Stomach (tissue), 9 donors: ENCODE data around the gene OLFML1. TPM values are rescaled to one million over a fixed set of nuclear protein-coding genes. Genes with fewer than 3 reads are reported as not detected.

Experiments
- DNase-seq, 2 donors: peaks; one replicate each; pipeline versions ENCODE4 v3.0.0 to v3.0.0-alpha.2; 2013 to 2019
- H3K27ac ChIP-seq, 5 donors: fragments of 200-600 bp in 4 of 5; sonication (generic) in 4 of 5; one replicate each; pipeline ENCODE4 v1.5.1; 2013 to 2019; ENCODE audit warnings: mild to moderate bottlenecking in 1 of 5, moderate library complexity in 1 of 5
- H3K27me3 ChIP-seq, 3 donors: fragments of 200-600 bp; sonication (generic); one replicate each; pipeline ENCODE4 v1.5.1; 2017 to 2019; ENCODE audit warnings: mixed run types in 1 of 3
- H3K36me3 ChIP-seq, 4 donors: fragments of 200-600 bp; sonication (generic); 1 replicate in 3 of 4; 2 replicates in 1 of 4; pipeline ENCODE4 v1.5.1; 2016 to 2019
- H3K4me1 ChIP-seq, 4 donors: fragments of 200-600 bp; sonication (generic); one replicate each; pipeline ENCODE4 v1.5.1; 2016 to 2019
- H3K4me3 ChIP-seq, 4 donors: fragments of 200-600 bp; sonication (generic) in 3 of 4; one replicate each; pipeline ENCODE4 v1.5.1; 2016 to 2019; ENCODE audit warnings: mild to moderate bottlenecking in 1 of 4
- H3K9me3 ChIP-seq, 4 donors: fragments of 200-600 bp; sonication (generic); one replicate each; pipeline ENCODE4 v1.5.1; 2016 to 2019
- CTCF ChIP-seq, 7 experiments: fragments of 450-650 bp in 4 of 7; fragments of 200-600 bp in 3 of 7; sonication (generic) in 3 of 7; IDR thresholded peaks; one replicate each; pipeline ENCODE4 v1.5.1; 2016 to 2019; ENCODE audit warnings: antibody characterized with exemption in 7 of 7, control low read depth in 2 of 7, mild to moderate bottlenecking in 1 of 7
- EP300 ChIP-seq: sonication (generic); formaldehyde crosslinking; IDR thresholded peaks from one replicate; pipeline ENCODE4 v1.6.1; 2017; ENCODE audit warnings: antibody characterized with exemption
- POLR2A ChIP-seq, 4 donors: fragments of 450-650 bp; IDR thresholded peaks; one replicate each; pipeline ENCODE4 v1.6.1; 2016; ENCODE audit warnings: antibody characterized with exemption in 4 of 4, control low read depth in 2 of 4, mild to moderate bottlenecking in 1 of 4, moderate library complexity in 1 of 4
- POLR2AphosphoS5 ChIP-seq, 3 donors: sonication (generic); formaldehyde crosslinking; IDR thresholded peaks; one replicate each; pipeline ENCODE4 v1.6.1; 2016; ENCODE audit warnings: antibody characterized with exemption in 3 of 3
- WGBS, 5 donors: extraction: QIAGEN DNeasy Blood & Tissue Kit in 3 of 5; methylation state at CpG; one replicate each; pipeline versions ENCODE4 v1.1.5 to v1.1.7; 2013 to 2018; 5-methylcytosine and 5-hydroxymethylcytosine counted together
- intact Hi-C: fragments of 100-400 bp; cut with DNase I; formaldehyde crosslinking; loops from one replicate; pipeline ENCODE4 v1.15.1; 2023; ENCODE audit warnings: low total_unique reads
- polyA plus RNA-seq, 3 donors: library from polyadenylated mRNA; stranded (reverse); fragments of 200-250 nt; gene quantifications; one replicate each; pipeline ENCODE4 v1.2.3, GENCODE V29; 2013
- total RNA-seq, 5 donors: library from RNA; depleted of rRNA; stranded (reverse); fragments of >200 nt; gene quantifications; one replicate each; pipeline versions ENCODE4 v1.1.0 to v1.2.3, GENCODE V29; 2014 to 2016
- donor health status: healthy with polysubstance abuse.
- donor health status: Bipolar disorder and iron deficiency.
- donor health status: healthy.

Gene OLFML1
- total and polyA plus RNA-seq, 8 donors, result 0.90 to 14.9 (median 2.6) TPM; not detected in 3

GRCh38 chr11:7527029-7527428 is 41.7 kb downstream of the OLFML1 start:
- no peak overlapping the region for H3K4me3 ChIP-seq
- WGBS, 5 donors, result 44 to 76% (median 53%) methylated on average over 1 of the region's 1 CpG
- TF ChIP-seq POLR2AphosphoS5 (IDR thresholded peaks at IDR 0.05), result no peak
- TF ChIP-seq CTCF (IDR thresholded peaks at IDR 0.05), result no peak
- TF ChIP-seq EP300, result no peak
- TF ChIP-seq POLR2A (IDR thresholded peaks at IDR 0.05), result no peak

GRCh38 chr11:7528514-7529049 is 43.3 kb downstream of the OLFML1 start:
- Histone ChIP-seq H3K9me3 (no peaks in the 10 kb centered on the region), H3K27ac (no peak overlapping the region), H3K4me1 (peaks cover under 1 to 36% (median 27%) of the 10 kb centered on the region in 4 donors), H3K27me3 (no peaks in the 10 kb centered on the region), H3K4me3 (no peak overlapping the region), H3K36me3 (no peaks in the 10 kb centered on the region)
- DNase-seq, result no peak
- 69 to 80% (median 78%) methylated on average over 4 of the region's 4 CpGs for WGBS, 5 donors
- intact Hi-C loops, result no loop called here
- no peak for TF ChIP-seq POLR2A (IDR thresholded peaks at IDR 0.05)
- TF ChIP-seq POLR2AphosphoS5 (IDR thresholded peaks at IDR 0.05), result no peak
- TF ChIP-seq EP300, result no peak
- TF ChIP-seq CTCF (IDR thresholded peaks at IDR 0.05), result no peak

More at GRCh38 chr11:7527029-7527428, 41.7 kb downstream of the OLFML1 start:
- intact Hi-C loops, result no loop called here
- DNase-seq, result no peak
- Histone ChIP-seq H3K27me3 (no peaks in the 10 kb centered on the region), H3K36me3 (no peaks in the 10 kb centered on the region), H3K27ac (no peak overlapping the region), H3K9me3 (no peaks in the 10 kb centered on the region), H3K4me1 (peaks cover 0 to 31% (median 23%) of the 10 kb centered on the region in 4 donors)

GRCh38 chr11:7530013-7530640 is 44.8 kb downstream of the OLFML1 start:
- Histone ChIP-seq H3K4me1 (peaks cover 8 to 39% (median 22%) of the 10 kb centered on the region in 4 donors), H3K36me3 (no peaks in the 10 kb centered on the region), H3K27me3 (no peaks in the 10 kb centered on the region), H3K4me3 (no peak overlapping the region), H3K9me3 (no peaks in the 10 kb centered on the region), H3K27ac (no peak overlapping the region)
- intact Hi-C loops, result no loop called here
- TF ChIP-seq CTCF (IDR thresholded peaks at IDR 0.05), result no peak
- no peak for TF ChIP-seq POLR2A (IDR thresholded peaks at IDR 0.05)
- no peak for TF ChIP-seq EP300
- TF ChIP-seq POLR2AphosphoS5 (IDR thresholded peaks at IDR 0.05), result no peak
- WGBS, 5 donors, result 82 to 96% (median 90%) methylated on average over 1 of the region's 1 CpG
- no peak for DNase-seq

DNA sequence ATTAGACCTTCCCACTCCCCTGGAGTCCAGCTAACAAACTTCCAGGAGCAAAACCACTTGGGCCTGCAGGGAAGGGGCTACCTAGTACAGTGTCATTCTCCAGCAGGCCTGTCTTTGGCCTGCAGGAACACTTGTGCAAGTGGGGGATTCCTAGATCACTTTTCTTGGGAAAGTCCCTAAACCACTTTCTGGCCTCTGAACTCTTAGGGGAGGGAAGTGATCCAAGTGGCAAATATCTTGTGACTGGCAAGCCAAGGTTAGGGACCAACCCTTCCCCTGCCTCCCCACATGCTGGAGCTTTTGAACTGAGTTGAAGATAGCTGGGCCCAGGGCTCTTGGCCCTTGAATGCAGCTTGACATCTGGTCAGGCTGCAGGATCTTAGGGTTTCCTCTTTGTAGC is 45.7 kb downstream of the OLFML1 start:
- Histone ChIP-seq H3K9me3 (no peaks in the 10 kb centered on the region), H3K4me1 (peaks cover 14 to 44% (median 28%) of the 10 kb centered on the region in 4 donors), H3K27me3 (no peaks in the 10 kb centered on the region), H3K27ac (no peak overlapping the region), H3K4me3 (no peak overlapping the region), H3K36me3 (no peaks in the 10 kb centered on the region)
- DNase-seq, result no peak
- intact Hi-C loops, result no loop called here
- no peak for TF ChIP-seq POLR2A (IDR thresholded peaks at IDR 0.05)
- no peak for TF ChIP-seq CTCF (IDR thresholded peaks at IDR 0.05)
- no peak for TF ChIP-seq EP300
- no peak for TF ChIP-seq POLR2AphosphoS5 (IDR thresholded peaks at IDR 0.05)
